Naive thymus-derived CD8-positive, alpha-beta T cell (primary cell): ENCODE measurements around the gene FAM110C. TPM values are rescaled to one million over a fixed set of nuclear protein-coding genes. Genes with fewer than 3 reads are reported as not detected.
"Not testable (repeated sequence)": the region's sequence is repeated elsewhere in the genome, so short reads cannot be mapped to it uniquely, and the experiment has no call there.

Experiments used
- ATAC-seq, 2 donors: fragments of 150-1000 bp; cut with Tn5 transposase in 1 of 2; sonication (Bioruptor Pico), chemical (Tn5 transposase) in 1 of 2; 1 replicate in 1 of 2; 2 replicates in 1 of 2; pipeline ENCODE4 v1.10.0; 2021; ENCODE audit warnings: mild to moderate bottlenecking in 2 of 2, moderate library complexity in 2 of 2
- POLR2A ChIA-PET: fragments of 350-600 bp; sonication (Branson Sonifier 250); formaldehyde crosslinking; loops from one replicate; lab custom pipeline; 2021; ENCODE audit warnings: antibody characterized with exemption; lab: Charles Lee
- DNase-seq, 10 donors: peaks; one replicate each; pipeline versions ENCODE4 v3.0.0 to v3.0.0-alpha.2; 2020 to 2022
- H3K27ac Mint-ChIP-seq, 10 donors: one replicate each; pipeline ENCODE4 v1.8.0; 2020 to 2022; ENCODE audit warnings: mild to moderate bottlenecking in 10 of 10, mixed read lengths in 10 of 10, moderate library complexity in 4 of 10, inconsistent platforms in 1 of 10
- H3K27me3 Mint-ChIP-seq, 5 donors: one replicate each; pipeline ENCODE4 v1.8.0; 2021 to 2022; ENCODE audit warnings: mixed read lengths in 5 of 5
- H3K36me3 Mint-ChIP-seq, 3 donors: one replicate each; pipeline ENCODE4 v1.8.0; 2020 to 2022; ENCODE audit warnings: mixed read lengths in 3 of 3, mild to moderate bottlenecking in 2 of 3, inconsistent platforms in 1 of 3
- H3K4me1 Mint-ChIP-seq, 4 donors: one replicate each; pipeline ENCODE4 v1.8.0; 2021 to 2022; ENCODE audit warnings: mixed read lengths in 4 of 4
- H3K4me3 Mint-ChIP-seq, 10 donors: one replicate each; pipeline ENCODE4 v1.8.0; 2020 to 2022; ENCODE audit warnings: mild to moderate bottlenecking in 10 of 10, mixed read lengths in 10 of 10, moderate library complexity in 6 of 10, inconsistent platforms in 1 of 10
- H3K9me3 Mint-ChIP-seq, 9 donors: one replicate each; pipeline ENCODE4 v1.8.0; 2020 to 2022; ENCODE audit warnings: mixed read lengths in 9 of 9, mild to moderate bottlenecking in 3 of 9, inconsistent platforms in 1 of 9, moderate library complexity in 1 of 9
- polyA plus RNA-seq, 3 donors: library from polyadenylated mRNA; unstranded; fragments of 300-500 nt; fragmentation: Illumina TruSeq; gene quantifications; one replicate each; pipeline ENCODE4 v1.2.3, GENCODE V29; 2021
- total RNA-seq, 8 experiments: library from RNA in 2 of 8; stranded (reverse) in 2 of 8; gene quantifications; one replicate each; pipeline ENCODE4 v1.2.3 and lab custom pipeline; 2021 to 2026

FAM110C gene
- total and polyA plus RNA-seq, 5 experiments from 2014 or later = 0.13 to 0.91 (median 0.16) TPM; not detected in 2

- no peak for ATAC-seq
These were observed 10.0 kb downstream of the FAM110C start for GRCh38 chr2:36318-36717.

GRCh38 chr2:35852-36251 is 10.5 kb downstream of the FAM110C start:
- no peak overlapping the region for H3K4me3 Mint-ChIP-seq
- peaks cover 4 to 18% (median 17%) of the 10 kb centered on the region in 4 donors for H3K4me1 Mint-ChIP-seq
- no peak for DNase-seq
- peak overlapping the region in 1 of 10 donors; percentile 37 for H3K27ac Mint-ChIP-seq
- H3K36me3 Mint-ChIP-seq = peaks cover 0 to 6% (median 0%) of the 10 kb centered on the region in 3 donors
- no peak for ATAC-seq
- peaks cover 0 to 15% (median 4%) of the 10 kb centered on the region in 5 donors for H3K27me3 Mint-ChIP-seq
- POLR2A ChIA-PET = no interaction called here
- no peaks in the 10 kb centered on the region for H3K9me3 Mint-ChIP-seq

More at GRCh38 chr2:36318-36717, 10.0 kb downstream of the FAM110C start:
- no peaks in the 10 kb centered on the region for H3K9me3 Mint-ChIP-seq
- POLR2A ChIA-PET = no interaction called here
- H3K36me3 Mint-ChIP-seq = peaks cover 0 to 6% (median 0%) of the 10 kb centered on the region in 3 donors
- peaks cover 4 to 18% (median 16%) of the 10 kb centered on the region in 4 donors for H3K4me1 Mint-ChIP-seq
- peaks cover 0 to 16% (median 4%) of the 10 kb centered on the region in 5 donors for H3K27me3 Mint-ChIP-seq
- H3K27ac Mint-ChIP-seq = peak overlapping the region in 1 of 10 donors; percentile 4
- DNase-seq = no peak
- H3K4me3 Mint-ChIP-seq = no peak overlapping the region

- Mint-ChIP-seq H3K36me3 (peaks cover 0 to 6% (median 0%) of the 10 kb centered on the region in 3 donors), H3K27me3 (peaks cover 0 to 1% (median 0%) of the 10 kb centered on the region in 5 donors), H3K4me1 (peaks cover 4 to 25% (median 23%) of the 10 kb centered on the region in 4 donors), H3K4me3 (peak overlapping the region in 8 of 10 donors; percentile 19 to 75 (median 56)), H3K27ac (peak overlapping the region in 3 of 10 donors; percentile 51 to 65 (median 61)), H3K9me3 (no peaks in the 10 kb centered on the region)
- DNase-seq = peak in 3 of 10 donors; percentile 16 to 23 (median 17)
- ATAC-seq = peak; percentile 54 to 67
- POLR2A ChIA-PET = no interaction called here
These were observed 12.7 kb downstream of the FAM110C start for GRCh38 chr2:33620-34019.

- Mint-ChIP-seq H3K36me3 (no peaks in the 10 kb centered on the region), H3K27me3 (no peaks in the 10 kb centered on the region), H3K4me1 (peaks cover 12 to 37% (median 36%) of the 10 kb centered on the region in 4 donors), H3K4me3 (no peak overlapping the region), H3K9me3 (no peaks in the 10 kb centered on the region), H3K27ac (no peak overlapping the region)
- ATAC-seq (no peak), DNase-seq (no peak)
- POLR2A ChIA-PET = interaction anchor here (0.5 kb wide), 1 partner anchor 139 kb away, joined by 3 read pairs; no protein-coding TSS in a partner anchor
These were observed 14.2 kb downstream of the FAM110C start for GRCh38 chr2:32068-32467.

GRCh38 chr2:29253-29652 is 17.1 kb downstream of the FAM110C start:
- no peak overlapping the region for H3K4me3 Mint-ChIP-seq
- ATAC-seq (no peak), DNase-seq (no peak)
- H3K36me3 Mint-ChIP-seq = no peaks in the 10 kb centered on the region
- POLR2A ChIA-PET = no interaction called here
- no peak overlapping the region for H3K27ac Mint-ChIP-seq
- no peaks in the 10 kb centered on the region for H3K9me3 Mint-ChIP-seq
- H3K4me1 Mint-ChIP-seq = peaks cover 13 to 42% (median 38%) of the 10 kb centered on the region in 4 donors
- peaks cover 0 to 1% (median 0%) of the 10 kb centered on the region in 5 donors for H3K27me3 Mint-ChIP-seq

GRCh38 chr2:28406-28975 is 17.8 kb downstream of the FAM110C start:
- POLR2A ChIA-PET = no interaction called here
- DNase-seq (peak in 1 of 10 donors; percentile 19), ATAC-seq (peak in 1 of 2 donors; percentile 35)
- Mint-ChIP-seq H3K9me3 (no peaks in the 10 kb centered on the region), H3K36me3 (no peaks in the 10 kb centered on the region), H3K27ac (peak overlapping the region in 6 of 10 donors; percentile 1 to 29 (median 9)), H3K4me1 (peaks cover 12 to 41% (median 37%) of the 10 kb centered on the region in 4 donors), H3K27me3 (peaks cover 0 to 1% (median 0%) of the 10 kb centered on the region in 5 donors), H3K4me3 (peak overlapping the region in 4 of 10 donors; percentile 2 to 15 (median 8))

GRCh38 chr2:26891-27290 is 19.4 kb downstream of the FAM110C start:
- H3K27ac Mint-ChIP-seq = peak overlapping the region in 3 of 10 donors; percentile 12 to 48 (median 12)

GRCh38 chr2:25543-25942 is 20.8 kb downstream of the FAM110C start:
- ATAC-seq (no peak), DNase-seq (no peak)
- peaks cover 9 to 51% (median 33%) of the 10 kb centered on the region in 4 donors for H3K4me1 Mint-ChIP-seq
- no peak overlapping the region for H3K27ac Mint-ChIP-seq
- POLR2A ChIA-PET = no interaction called here
- no peak overlapping the region for H3K4me3 Mint-ChIP-seq
- H3K27me3 Mint-ChIP-seq = peaks cover 0 to 5% (median 0%) of the 10 kb centered on the region in 5 donors
- no peaks in the 10 kb centered on the region for H3K9me3 Mint-ChIP-seq
- no peaks in the 10 kb centered on the region for H3K36me3 Mint-ChIP-seq

More at GRCh38 chr2:26891-27290, 19.4 kb downstream of the FAM110C start:
- Mint-ChIP-seq H3K36me3 (no peaks in the 10 kb centered on the region), H3K9me3 (no peaks in the 10 kb centered on the region), H3K27me3 (peaks cover 0 to 5% (median 0%) of the 10 kb centered on the region in 5 donors), H3K4me3 (no peak overlapping the region), H3K4me1 (peaks cover 9 to 51% (median 34%) of the 10 kb centered on the region in 4 donors)
- no peak for ATAC-seq
- DNase-seq = no peak
- POLR2A ChIA-PET = no interaction called here

GRCh38 chr2:24591-24990 is 21.7 kb downstream of the FAM110C start:
- H3K9me3 Mint-ChIP-seq, H3K27me3 Mint-ChIP-seq, POLR2A ChIA-PET, ATAC-seq, DNase-seq, H3K36me3 Mint-ChIP-seq: not testable (repeated sequence)
- Mint-ChIP-seq H3K4me3 (peak overlapping the region in 2 of 10 donors; percentile 21 to 54), H3K4me1 (peaks cover 9 to 51% (median 33%) of the 10 kb centered on the region in 4 donors), H3K27ac (peak overlapping the region in 6 of 10 donors; percentile 14 to 79 (median 46))

- Mint-ChIP-seq H3K27me3 (peaks cover 0 to 8% (median 0%) of the 10 kb centered on the region in 5 donors), H3K4me3 (peak overlapping the region in 6 of 10 donors; percentile 14 to 54 (median 35)), H3K9me3 (no peaks in the 10 kb centered on the region), H3K27ac (peak overlapping the region in 7 of 10 donors; percentile 14 to 79 (median 41)), H3K36me3 (no peaks in the 10 kb centered on the region), H3K4me1 (peaks cover 9 to 49% (median 31%) of the 10 kb centered on the region in 4 donors)
- POLR2A ChIA-PET = no interaction called here
- DNase-seq = no peak
- ATAC-seq = no peak
These were observed 22.2 kb downstream of the FAM110C start for GRCh38 chr2:24107-24506.

- peaks cover 0 to 8% (median 2%) of the 10 kb centered on the region in 5 donors for H3K27me3 Mint-ChIP-seq
- H3K36me3 Mint-ChIP-seq = no peaks in the 10 kb centered on the region
- peak overlapping the region in 1 of 10 donors; percentile 28 for H3K27ac Mint-ChIP-seq
- H3K4me1 Mint-ChIP-seq = peaks cover 6 to 47% (median 23%) of the 10 kb centered on the region in 4 donors
- DNase-seq (no peak), ATAC-seq (no peak)
- H3K9me3 Mint-ChIP-seq = no peaks in the 10 kb centered on the region
- H3K4me3 Mint-ChIP-seq = no peak overlapping the region
- POLR2A ChIA-PET = no interaction called here
These were observed 23.0 kb downstream of the FAM110C start for GRCh38 chr2:23283-23682.

- Mint-ChIP-seq H3K27ac (peak overlapping the region in 1 of 10 donors; percentile 60), H3K4me1 (peaks cover 1 to 37% (median 15%) of the 10 kb centered on the region in 4 donors)
- H3K9me3 Mint-ChIP-seq, DNase-seq, H3K27me3 Mint-ChIP-seq, H3K4me3 Mint-ChIP-seq, H3K36me3 Mint-ChIP-seq, ATAC-seq: not testable (repeated sequence)
- POLR2A ChIA-PET = interaction anchor here (0.6 kb wide), 1 partner anchor 89 kb away, joined by 3 read pairs; no protein-coding TSS in a partner anchor
These were observed 24.1 kb downstream of the FAM110C start for GRCh38 chr2:22244-22643.

- H3K36me3 Mint-ChIP-seq, ATAC-seq, H3K4me3 Mint-ChIP-seq, H3K27ac Mint-ChIP-seq, H3K9me3 Mint-ChIP-seq, POLR2A ChIA-PET, DNase-seq: not testable (repeated sequence)
- Mint-ChIP-seq H3K27me3 (peaks cover 4 to 20% (median 12%) of the 10 kb centered on the region in 5 donors), H3K4me1 (peaks cover 1 to 31% (median 15%) of the 10 kb centered on the region in 4 donors)
These were observed 26.0 kb downstream of the FAM110C start for GRCh38 chr2:20259-20658.
